ENCODE measurements around the gene BAHCC1. TPM values are rescaled to one million over a fixed set of nuclear protein-coding genes. Genes with fewer than 3 reads are reported as not detected.
A peak's percentile ranks its signal among the peaks of the same experiment; 100 is the strongest.

Gene BAHCC1
- total RNA-seq, 1 experiment from 2014 or later, result 29.8 TPM

- no peak for ATAC-seq
- TF ChIP-seq USF2 (CRISPR knock-in tag; IDR thresholded peaks at IDR 0.05) (no peak), ZNF416 (CRISPR knock-in tag; IDR thresholded peaks at IDR 0.05) (no peak), STAT6 (CRISPR knock-in tag; conservative IDR thresholded peaks at IDR 0.05; ENCODE audit: low read depth) (no peak), ZMAT4 (CRISPR knock-in tag; IDR thresholded peaks at IDR 0.05) (no peak), ATF1 (CRISPR knock-in tag; IDR thresholded peaks at IDR 0.05) (no peak), AR (CRISPR knock-in tag; IDR thresholded peaks at IDR 0.05) (no peak), ZNF281 (CRISPR knock-in tag; IDR thresholded peaks at IDR 0.05) (no peak), ZNF671 (CRISPR knock-in tag; IDR thresholded peaks at IDR 0.05) (no peak), PRRX2 (CRISPR knock-in tag; IDR thresholded peaks at IDR 0.05) (no peak), ATF6 (CRISPR knock-in tag; IDR thresholded peaks at IDR 0.05) (no peak), MXD4 (CRISPR knock-in tag; IDR thresholded peaks at IDR 0.05; ENCODE audit: borderline replicate concordance) (no peak), TCF7 (CRISPR knock-in tag; IDR thresholded peaks at IDR 0.05; ENCODE audit: low read depth) (no peak), SOX15 (CRISPR knock-in tag; IDR thresholded peaks at IDR 0.05) (no peak), CREM (CRISPR knock-in tag; IDR thresholded peaks at IDR 0.05) (no peak), FOXJ3 (CRISPR knock-in tag; IDR thresholded peaks at IDR 0.05; ENCODE audit: borderline replicate concordance) (no peak), PRDM15 (CRISPR knock-in tag; IDR thresholded peaks at IDR 0.05) (no peak)
- Mint-ChIP-seq H3K27me3 (ENCODE audit: low read depth) (peaks cover 76% of the 10 kb centered on the region), H3K4me1 (peaks cover 55% of the 10 kb centered on the region), H3K27ac (no peak overlapping the region), H3K36me3 (no peaks in the 10 kb centered on the region), H3K9me3 (no peaks in the 10 kb centered on the region), H3K4me3 (peak overlapping the region; percentile 74)
- CTCF ChIA-PET, result interaction anchor here (0.8 to 3.5 kb wide), 7 partner anchors 41 to 137 kb away, joined by 4 to 19 read pairs (median 6); no protein-coding TSS in a partner anchor
- POLR2A ChIA-PET, result interaction anchor here (1.8 kb wide), 1 partner anchor 58 kb away, joined by 6 read pairs; no protein-coding TSS in a partner anchor
- DNase-seq (ENCODE audit: low spot score), result peak; percentile 33
Observed at GRCh38 chr17:81399481-81400153, 4.4 kb downstream of the BAHCC1 start.
